GM21723 (cell line): ENCODE results near the gene AQR.

Experiments
- ATAC-seq: cut with Tn5 transposase; IDR thresholded peaks from one replicate; pipeline ENCODE4 v1.9.1; 2021; ENCODE audit warnings: mild to moderate bottlenecking, moderate library complexity; ENCODE audit not compliant: unreplicated experiment

The AQR gene

DNA sequence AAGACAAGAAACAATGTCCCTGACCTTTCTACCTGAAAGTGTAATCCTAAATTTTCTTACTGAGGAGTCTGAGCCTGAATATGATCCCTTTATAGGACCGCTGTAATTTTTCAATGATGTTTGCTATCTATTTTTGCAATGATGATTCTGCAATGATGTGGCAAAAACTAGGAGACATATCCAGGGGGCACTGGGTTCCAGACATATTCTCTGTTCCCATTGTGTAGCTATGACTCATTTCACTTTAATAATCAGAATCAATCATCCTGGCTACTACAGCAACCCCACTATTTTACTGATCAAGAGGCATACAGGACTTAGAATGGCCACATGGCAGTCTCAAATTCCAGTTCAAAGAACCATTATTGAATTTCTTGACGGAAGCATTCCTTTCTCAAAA is 85.9 kb downstream of the AQR start:
- ATAC-seq = no peak

DNA sequence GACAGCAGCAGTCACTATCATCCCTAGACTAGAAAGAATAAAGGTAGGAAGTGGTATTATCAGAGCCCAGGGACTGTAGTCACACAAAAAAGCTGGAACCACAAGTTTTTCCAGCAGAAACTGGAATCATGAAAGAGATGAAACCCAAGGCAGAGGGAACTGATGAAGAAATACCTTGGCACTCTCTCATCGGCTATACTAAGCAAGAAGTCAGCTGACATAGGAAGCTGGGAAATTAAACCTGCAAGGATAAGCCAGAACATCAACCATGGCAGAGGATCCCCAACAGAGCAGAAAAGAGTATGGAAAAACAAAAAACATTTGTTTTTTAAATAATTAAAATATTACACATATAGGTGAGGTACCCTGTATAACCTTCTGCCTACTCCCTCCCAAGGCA is 86.5 kb downstream of the AQR start:
- no peak for ATAC-seq

DNA sequence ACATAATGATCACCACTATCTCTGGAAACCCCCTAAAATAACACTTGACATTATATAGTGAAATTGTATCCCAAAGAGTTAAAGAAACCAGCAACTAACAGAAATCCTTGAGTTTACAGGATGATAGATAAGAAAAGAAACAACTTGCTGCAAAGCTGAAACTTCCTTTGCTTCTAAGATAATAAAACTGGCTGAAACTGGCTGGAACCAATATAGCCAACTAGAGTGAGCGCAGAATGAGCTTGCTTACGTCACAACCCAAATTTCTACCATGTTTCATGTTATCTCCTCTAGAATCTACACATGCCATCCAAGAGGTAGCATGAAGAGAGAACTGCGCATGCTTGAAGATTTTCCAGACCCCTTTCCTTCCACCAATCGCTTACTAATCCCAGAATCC is 90.4 kb downstream of the AQR start:
- no peak for ATAC-seq

DNA sequence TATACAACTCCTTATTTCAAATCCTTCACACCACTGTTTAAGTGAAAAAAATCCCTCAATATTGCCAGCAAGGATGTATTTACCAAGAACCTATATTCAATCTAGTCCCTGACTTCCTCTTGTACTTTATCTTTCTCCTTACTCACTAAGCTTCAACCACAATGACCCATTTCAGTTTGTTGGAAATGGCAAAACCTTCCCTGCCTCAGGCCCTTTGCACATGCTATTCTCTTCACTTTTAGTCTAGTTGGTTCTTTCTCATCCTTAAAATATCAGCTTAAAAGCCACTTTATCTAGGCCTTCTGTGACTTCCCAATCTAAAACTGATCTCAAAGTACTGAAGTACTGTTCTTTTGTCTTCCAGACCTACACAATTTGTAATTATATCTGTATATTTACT is 92.9 kb downstream of the AQR start:
- ATAC-seq = no peak

DNA sequence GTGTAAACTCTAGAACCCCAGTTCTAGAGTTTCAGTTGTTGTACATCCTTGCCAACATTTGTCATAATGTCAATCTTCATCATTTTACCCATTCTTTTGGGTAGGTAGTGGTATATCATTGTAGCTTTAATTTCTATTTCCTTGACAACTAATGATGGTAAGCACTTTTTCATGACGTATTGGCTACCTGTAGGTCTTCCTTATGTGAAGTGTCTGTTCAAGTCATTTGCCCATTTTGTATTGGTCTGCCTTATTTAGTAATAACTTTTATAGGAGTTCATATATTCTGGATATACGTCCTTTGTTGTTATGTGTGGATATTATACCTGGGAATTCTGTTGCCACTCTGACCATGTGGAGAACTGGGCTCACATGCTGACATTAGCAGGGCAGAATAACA is 100.4 kb downstream of the AQR start:
- ATAC-seq = no peak

GRCh38 chr15:34865531-34865930 is 104.0 kb downstream of the AQR start:
- no peak for ATAC-seq

DNA sequence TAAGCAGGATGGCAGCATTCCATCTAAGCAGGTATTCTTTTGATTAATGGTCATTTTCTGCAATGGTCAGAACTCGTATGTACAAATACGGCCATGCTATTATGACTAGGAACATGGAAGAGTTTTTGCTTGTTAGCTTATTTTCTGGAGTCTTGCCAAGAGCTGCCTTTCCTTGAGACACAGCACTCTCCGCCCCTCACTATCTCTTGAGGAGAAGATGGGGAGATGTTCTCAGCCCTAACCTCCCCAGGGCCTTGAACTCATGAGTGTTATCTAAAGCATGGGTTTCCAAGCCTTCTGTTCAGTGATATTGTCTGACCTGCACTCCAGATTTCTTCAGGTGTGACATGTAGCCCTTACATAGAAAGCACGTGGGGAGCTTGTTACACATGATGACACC is 108.3 kb downstream of the AQR start:
- ATAC-seq = no peak

DNA sequence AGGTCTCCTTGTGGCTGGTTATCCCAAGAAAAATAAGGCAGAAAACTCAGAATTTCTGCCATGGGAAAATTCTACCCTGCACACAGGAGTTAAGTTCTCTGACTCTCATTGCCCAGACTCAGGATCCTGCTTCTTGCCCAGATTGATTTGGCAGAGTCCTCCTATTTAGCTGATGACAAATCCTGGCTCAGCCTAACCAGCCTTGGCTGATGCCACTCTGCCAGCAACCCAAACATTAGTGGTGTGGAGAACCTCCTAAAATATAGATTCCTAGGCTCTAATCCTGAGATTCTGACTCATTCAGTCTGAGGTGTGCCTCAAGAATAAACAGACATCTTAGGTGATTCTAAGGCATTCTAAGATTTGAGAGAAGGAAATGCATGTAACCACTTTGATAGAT is 113.6 kb downstream of the AQR start:
- ATAC-seq = no peak

DNA sequence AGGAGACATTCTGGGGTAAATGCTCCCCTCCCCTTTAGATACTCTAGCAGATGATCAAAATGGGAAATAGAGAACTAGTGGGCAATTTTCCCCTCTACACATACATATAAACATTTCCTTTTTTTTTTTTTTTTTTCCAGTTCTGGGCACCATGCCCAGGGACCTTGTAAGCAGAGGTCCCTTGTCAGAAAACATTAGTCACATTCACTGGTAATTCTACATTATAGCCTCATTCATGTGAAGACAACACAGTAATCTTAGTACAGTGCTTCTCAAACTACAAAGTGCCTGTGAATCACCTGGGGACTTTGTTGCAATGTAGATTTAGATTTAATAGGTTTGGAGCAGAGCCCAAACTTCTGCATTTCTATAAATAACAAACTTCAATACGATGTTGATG is 114.1 kb downstream of the AQR start:
- no peak for ATAC-seq

DNA sequence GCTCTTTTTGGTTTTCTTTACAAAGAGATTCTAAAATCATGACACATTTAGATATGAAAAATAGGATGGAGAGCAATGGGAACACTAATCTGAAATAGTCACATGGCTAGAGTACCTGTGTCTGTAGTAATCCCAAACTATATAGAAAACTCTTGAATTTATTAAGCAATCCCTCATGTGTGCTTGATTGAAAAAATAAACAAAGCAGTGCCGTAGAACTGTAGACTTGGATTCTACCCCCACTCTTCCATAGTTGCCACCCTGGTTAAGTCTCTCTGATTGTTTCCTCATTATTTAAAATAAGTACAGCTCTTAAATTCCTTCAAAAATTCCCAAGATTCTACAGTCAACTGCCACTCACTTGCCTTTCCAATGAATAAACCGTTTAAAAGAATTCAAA is 115.3 kb downstream of the AQR start:
- no peak for ATAC-seq

GRCh38 chr15:34853001-34853758 is 116.4 kb downstream of the AQR start:
- ATAC-seq = no peak

DNA sequence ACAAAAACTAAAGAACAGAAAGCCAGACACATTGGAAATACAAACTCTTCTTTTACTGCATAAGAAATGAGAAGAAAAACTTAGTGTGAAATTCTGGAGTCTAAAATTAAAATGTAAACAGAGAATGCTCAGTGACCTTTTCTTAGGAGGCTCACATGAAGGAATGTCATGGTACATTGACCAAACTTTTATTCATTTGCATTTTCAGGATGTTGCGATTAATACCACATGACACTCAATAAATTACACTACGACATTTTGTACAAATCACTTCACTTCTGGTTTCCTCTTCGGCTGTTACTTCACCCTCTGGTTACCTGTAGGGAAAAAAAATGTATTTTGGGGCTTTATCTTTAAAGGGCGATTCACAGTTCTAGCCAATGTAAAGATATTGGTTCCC is 117.8 kb downstream of the AQR start:
- no peak for ATAC-seq

DNA sequence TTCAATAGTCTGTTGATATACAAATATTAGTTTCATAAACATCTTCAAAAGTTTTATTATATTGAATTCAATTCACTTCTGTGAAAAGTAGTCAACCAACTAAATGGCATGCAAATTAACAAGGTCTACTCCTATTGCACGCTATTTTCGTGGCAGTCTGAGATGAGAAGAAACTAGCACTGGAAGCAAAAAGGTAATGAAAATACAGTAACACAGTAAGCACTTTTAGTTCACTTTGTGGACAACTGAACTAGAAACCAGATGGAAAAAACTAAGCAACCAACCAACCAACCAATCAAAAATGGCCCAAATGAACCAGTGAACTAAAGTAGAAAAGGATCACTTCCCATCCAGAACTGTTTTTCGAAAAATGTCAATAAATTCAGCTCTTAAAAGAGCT is 118.5 kb downstream of the AQR start:
- no peak for ATAC-seq

- ATAC-seq = no peak
These were observed 119.4 kb downstream of the AQR start for GRCh38 chr15:34850121-34850520.

DNA sequence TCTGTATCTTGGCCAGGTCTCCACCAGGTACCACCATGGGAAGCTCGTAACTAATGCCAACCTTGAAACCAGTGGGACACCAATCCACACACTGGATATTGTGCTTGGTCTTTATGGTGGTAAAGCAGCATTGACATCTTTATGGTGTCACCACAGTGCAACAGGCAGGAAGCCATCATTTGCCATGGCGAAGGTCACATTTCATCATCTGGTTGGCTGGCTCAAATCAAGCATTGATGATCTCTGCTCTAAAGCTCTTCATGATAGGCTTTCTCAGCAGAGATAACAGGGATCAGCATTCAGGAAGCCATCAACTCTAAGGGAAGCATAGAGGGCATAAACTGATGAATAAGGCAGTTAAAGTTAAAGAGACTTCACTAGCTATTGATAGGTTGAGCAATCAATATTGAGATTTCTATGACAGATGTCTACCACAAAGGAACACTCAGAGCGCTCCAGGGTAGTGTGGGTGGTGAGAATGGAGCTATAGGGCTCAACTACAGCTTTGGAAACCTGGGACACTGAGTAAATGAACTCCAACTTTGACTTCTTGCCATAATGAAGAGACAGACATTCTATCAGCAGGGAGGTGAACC is 120.1 kb downstream of the AQR start:
- no peak for ATAC-seq

DNA sequence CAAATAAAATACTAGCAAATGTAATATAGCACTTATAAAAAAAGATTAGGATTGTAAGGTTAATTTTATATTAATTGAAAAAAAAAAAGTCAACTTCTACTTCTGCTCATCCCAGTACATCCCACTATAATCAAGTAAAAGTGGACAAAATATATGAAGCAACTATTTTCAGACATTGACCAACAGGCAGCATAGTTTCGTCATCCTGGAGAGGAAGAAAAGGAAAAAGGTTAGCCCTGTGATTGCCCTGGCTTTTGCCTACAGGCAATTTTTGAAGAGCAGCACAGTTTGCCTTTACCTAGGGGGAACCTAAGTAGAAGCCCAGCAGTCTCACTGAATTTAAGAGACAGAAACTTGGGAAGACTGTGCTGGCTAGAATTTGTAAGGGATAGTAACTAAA is 121.9 kb downstream of the AQR start:
- no peak for ATAC-seq

GRCh38 chr15:34841262-34841725 is 128.2 kb downstream of the AQR start:
- no peak for ATAC-seq

DNA sequence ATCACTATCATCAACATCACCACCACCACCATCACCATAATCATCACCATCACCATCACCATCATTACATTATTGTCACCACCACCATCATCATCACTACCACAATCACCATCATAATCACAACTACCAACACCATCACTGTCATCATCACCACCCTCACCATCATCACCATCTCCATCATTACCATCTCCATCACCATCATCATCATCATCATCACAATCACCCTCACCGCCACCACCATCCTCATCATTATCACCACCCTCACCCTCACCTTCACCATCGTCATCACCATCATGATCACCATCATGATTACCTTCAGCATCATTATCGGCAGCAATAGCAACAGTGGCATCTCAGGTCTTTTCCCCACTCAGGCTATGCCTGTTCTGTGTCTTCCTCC is 131.3 kb downstream of the AQR start:
- no peak for ATAC-seq

- no peak for ATAC-seq
These were observed 132.1 kb downstream of the AQR start for GRCh38 chr15:34837246-34838016.

DNA sequence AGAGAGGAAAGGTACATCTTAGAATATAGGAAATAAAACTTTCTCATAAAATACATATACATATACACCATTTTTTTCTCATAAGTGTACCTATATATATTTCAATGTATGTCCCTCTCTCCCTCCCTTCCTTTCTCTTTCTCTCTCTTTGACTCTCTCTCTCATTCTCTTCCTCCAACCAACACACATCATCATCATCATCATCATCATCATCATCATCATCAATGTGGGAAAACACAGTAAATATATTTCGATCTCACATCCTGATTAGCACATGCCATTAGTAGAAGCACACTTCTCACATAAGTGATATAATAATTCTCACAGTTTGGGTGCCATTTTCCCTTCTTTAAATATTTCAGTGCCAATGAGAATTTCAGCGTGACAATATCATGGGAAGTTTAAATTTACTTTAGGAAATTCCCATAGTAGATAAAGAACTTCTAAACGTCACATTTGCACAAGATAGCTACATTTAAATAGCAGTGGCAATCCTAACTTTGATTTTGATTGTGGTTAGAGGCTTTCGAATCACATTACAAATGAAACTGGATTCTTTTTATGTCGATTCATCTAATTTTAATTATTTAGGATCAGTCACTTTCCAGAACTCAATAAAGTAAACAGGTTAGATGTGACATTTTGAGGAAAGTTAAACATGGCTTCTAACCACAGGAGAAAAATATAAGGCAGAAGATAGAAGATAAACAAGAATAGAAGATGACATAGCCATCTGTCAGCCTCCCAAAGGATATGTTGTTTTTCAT is 141.2 kb downstream of the AQR start:
- no peak for ATAC-seq

DNA sequence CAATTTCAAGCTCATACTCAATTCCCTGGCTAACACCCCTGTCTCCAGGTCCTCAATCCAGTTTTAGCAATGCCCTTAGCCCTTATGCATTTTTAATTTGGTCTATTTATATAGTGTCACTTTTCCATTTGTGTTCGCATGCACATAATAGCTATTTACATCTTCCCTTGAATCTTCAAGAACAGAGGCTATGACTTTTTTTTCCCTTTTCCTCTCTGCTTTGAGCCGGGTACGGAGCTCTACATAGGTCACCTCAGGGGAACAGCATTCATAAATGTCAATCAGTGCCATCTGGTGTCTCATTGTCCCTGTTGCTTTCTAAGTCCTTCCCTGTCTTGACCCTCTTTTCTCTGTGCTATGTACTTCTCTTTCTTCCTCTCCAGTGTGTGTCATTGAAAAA is 147.7 kb downstream of the AQR start:
- ATAC-seq = no peak
